HepG2 (cell line): ENCODE data around the gene ZNF292. TPM values are rescaled to one million over a fixed set of nuclear protein-coding genes. Genes with fewer than 3 reads are reported as not detected.
A peak's percentile ranks its signal among the peaks of the same experiment; 100 is the strongest.
"Not testable (repeated sequence)": the region's sequence is repeated elsewhere in the genome, so short reads cannot be mapped to it uniquely, and the experiment has no call there.

Source experiments
- ATAC-seq: fragments of 200-7000 bp; cut with Tn5 transposase; 3 replicates; pipeline ENCODE4 v1.9.1; 2020; ENCODE audit warnings: mild to moderate bottlenecking, moderate library complexity
- BruUV-seq: library from RNA; stranded (reverse); fragments of 400-500 nt; replicated peaks from 2 replicates; lab custom pipeline; 2021; lab: Mats Ljungman, UMichigan
- CTCF ChIA-PET: fragments of 300-600 bp; formaldehyde crosslinking; extraction: SDS; loops from one replicate; lab custom pipeline; 2021; ENCODE audit warnings: low total read pairs, inconsistent platforms, low intra/inter-chr PET ratio; lab: Yijun Ruan, JAX
- POLR2A ChIA-PET: fragments of 350-600 bp; sonication (Branson Sonifier 250); formaldehyde crosslinking; loops from one replicate; lab custom pipeline; 2020; ENCODE audit warnings: antibody characterized with exemption, inconsistent platforms; lab: Yijun Ruan, JAX
- DNase-seq: peaks from one replicate; pipeline ENCODE4 v3.0.0-alpha.2; 2015; ENCODE audit warnings: low spot score
- FAIRE-seq: peaks from 3 replicates; lab custom pipeline; 2011; peaks lifted over from hg19 to GRCh38; lab: Jason Lieb, UNC
- H2AFZ ChIP-seq: one replicate; pipeline ENCODE4 v1.6.1; 2011; ENCODE audit warnings: low read length, inconsistent platforms
- H3K27ac ChIP-seq: fragments of 300-600 bp; 3 replicates; pipeline ENCODE4 v1.8.0; 2011; ENCODE audit warnings: mixed run types, mild to moderate bottlenecking, mixed read lengths, low read length, inconsistent platforms; ENCODE audit not compliant: insufficient read depth; ENCODE audit errors: extremely low read length
- H3K27me3 ChIP-seq, 2 experiments: fragments of 200-600 bp in 1 of 2; 2 replicates in 1 of 2; 3 replicates in 1 of 2; pipeline versions ENCODE4 v1.6.0 to v1.8.0; 2011; ENCODE audit warnings: low read length in 2 of 2, mild to moderate bottlenecking in 2 of 2, moderate library complexity in 2 of 2, inconsistent platforms in 1 of 2; ENCODE audit not compliant: insufficient read depth in 2 of 2, control insufficient read depth in 1 of 2
- H3K36me3 ChIP-seq, 2 experiments: fragments of 200-600 bp in 1 of 2; replicated peaks in 1 of 2; 2 replicates in 1 of 2; 3 replicates in 1 of 2; pipeline versions ENCODE4 v1.5.1 to v1.8.0; 2011; ENCODE audit warnings: low read length in 2 of 2, inconsistent platforms in 1 of 2; ENCODE audit not compliant: insufficient read depth in 2 of 2, control insufficient read depth in 1 of 2
- H3K4me1 ChIP-seq: 2 replicates; pipeline ENCODE4 v1.5.1; 2012; ENCODE audit warnings: low read length, inconsistent platforms; ENCODE audit not compliant: insufficient read depth
- H3K4me2 ChIP-seq: 2 replicates; pipeline ENCODE4 v1.6.0; 2011; ENCODE audit warnings: low read depth, low read length, inconsistent platforms
- H3K4me3 ChIP-seq, 3 experiments: fragments of 200-600 bp in 1 of 3; sonication (generic), shearing (Covaris generic) in 1 of 3; replicated peaks in 1 of 3; 2 replicates each; pipeline ENCODE4 v1.5.1; 2011 to 2016; ENCODE audit warnings: low read length in 3 of 3, inconsistent platforms in 2 of 3, low read depth in 2 of 3, mild to moderate bottlenecking in 2 of 3, control low read depth in 1 of 3, mixed read lengths in 1 of 3; ENCODE audit not compliant: insufficient read depth in 1 of 3
- H3K79me2 ChIP-seq: one replicate; pipeline ENCODE4 v1.6.1; 2011; ENCODE audit warnings: low read length, inconsistent platforms; ENCODE audit not compliant: insufficient read depth
- H3K9ac ChIP-seq: 2 replicates; pipeline ENCODE4 v1.6.0; 2011; ENCODE audit warnings: mild to moderate bottlenecking, low read depth, low read length, inconsistent platforms; ENCODE audit not compliant: insufficient read depth
- H3K9me3 ChIP-seq: 2 replicates; pipeline ENCODE4 v1.5.1; 2012; ENCODE audit warnings: mild to moderate bottlenecking, low read length
- H4K20me1 ChIP-seq: 2 replicates; pipeline ENCODE4 v1.6.0; 2011; ENCODE audit warnings: inconsistent platforms, mild to moderate bottlenecking, low read length, moderate library complexity; ENCODE audit not compliant: insufficient read depth
- SMC3 ChIP-seq: IDR thresholded peaks from 2 replicates; pipeline ENCODE4 v1.6.1; 2011; ENCODE audit warnings: low read length, improper control_type of control experiment
- WGBS: methylation state at CpG from one replicate; pipeline ENCODE4 v1.1.6; 2017; ENCODE audit warnings: low lambda C conversion rate; 5-methylcytosine and 5-hydroxymethylcytosine counted together
- in situ Hi-C: cut with HindIII; loops from 2 replicates; pipeline ENCODE4 v1.10.0; 2017; ENCODE audit warnings: low pct_unique_long_range_greater_than_20kb; ENCODE audit not compliant: extremely low pct_ligation_motif_present
- intact Hi-C: fragments of 100-400 bp; cut with micrococcal nuclease; formaldehyde crosslinking; loops from one replicate; pipeline ENCODE4 v1.10.0; 2022; ENCODE audit not compliant: unreplicated experiment
- polyA plus RNA-seq, 8 experiments: library from polyadenylated mRNA; depleted of rRNA in 3 of 8; stranded (reverse) in 7 of 8; unstranded in 1 of 8; fragments of >200 nt; fragmentation: Illumina TruSeq in 4 of 8; extraction: Trizol in 4 of 8; gene quantifications; 2 replicates each; pipeline versions ENCODE4 v1.2.1 to v1.2.3, GENCODE V29; 2011 to 2016; ENCODE audit warnings: low read depth in 4 of 8, missing spikeins in 1 of 8, mixed read lengths in 1 of 8; ENCODE audit not compliant: insufficient read depth in 1 of 8
- total RNA-seq, 5 experiments: library from RNA; depleted of rRNA; stranded (reverse); fragments of >200 nt; fragmentation: Illumina TruSeq; extraction: Trizol; gene quantifications; 2 replicates each; pipeline ENCODE4 v1.2.3, GENCODE V29; 2016; ENCODE audit warnings: low read depth in 1 of 5
- TF ChIP-seq, protein P1 (sequence below): sonication (generic); formaldehyde crosslinking; IDR thresholded peaks from 2 replicates; pipeline ENCODE4 v1.4.0; 2020; ENCODE audit warnings: missing genetic modification reagents, borderline replicate concordance

The ZNF292 gene
- total and polyA plus RNA-seq, 2 of the 13 experiments (the other 11 are each of a cell fraction or from before 2014, with no cell fraction given): 9.9 to 12.8 TPM

DNA sequence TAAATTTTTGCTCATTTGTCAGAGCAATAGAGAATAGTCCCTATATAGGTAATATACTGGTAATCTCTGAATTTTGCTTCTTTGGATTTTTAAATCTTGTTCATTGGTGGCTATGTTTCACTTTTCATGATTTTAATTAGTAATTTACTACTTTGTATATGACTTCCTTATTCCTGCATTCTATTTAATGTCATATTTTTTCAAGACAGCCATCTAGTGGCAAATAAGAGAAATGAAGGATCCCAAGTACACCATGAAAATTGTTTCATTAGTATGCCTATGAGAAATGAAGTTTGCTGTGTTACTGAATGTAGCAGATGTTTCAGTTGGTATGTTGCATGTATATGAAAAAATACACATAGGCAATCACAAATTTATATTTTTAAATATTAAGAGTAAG, 82.4 kb downstream of the ZNF292 start (continued):
- TF ChIP-seq, protein P1, sequence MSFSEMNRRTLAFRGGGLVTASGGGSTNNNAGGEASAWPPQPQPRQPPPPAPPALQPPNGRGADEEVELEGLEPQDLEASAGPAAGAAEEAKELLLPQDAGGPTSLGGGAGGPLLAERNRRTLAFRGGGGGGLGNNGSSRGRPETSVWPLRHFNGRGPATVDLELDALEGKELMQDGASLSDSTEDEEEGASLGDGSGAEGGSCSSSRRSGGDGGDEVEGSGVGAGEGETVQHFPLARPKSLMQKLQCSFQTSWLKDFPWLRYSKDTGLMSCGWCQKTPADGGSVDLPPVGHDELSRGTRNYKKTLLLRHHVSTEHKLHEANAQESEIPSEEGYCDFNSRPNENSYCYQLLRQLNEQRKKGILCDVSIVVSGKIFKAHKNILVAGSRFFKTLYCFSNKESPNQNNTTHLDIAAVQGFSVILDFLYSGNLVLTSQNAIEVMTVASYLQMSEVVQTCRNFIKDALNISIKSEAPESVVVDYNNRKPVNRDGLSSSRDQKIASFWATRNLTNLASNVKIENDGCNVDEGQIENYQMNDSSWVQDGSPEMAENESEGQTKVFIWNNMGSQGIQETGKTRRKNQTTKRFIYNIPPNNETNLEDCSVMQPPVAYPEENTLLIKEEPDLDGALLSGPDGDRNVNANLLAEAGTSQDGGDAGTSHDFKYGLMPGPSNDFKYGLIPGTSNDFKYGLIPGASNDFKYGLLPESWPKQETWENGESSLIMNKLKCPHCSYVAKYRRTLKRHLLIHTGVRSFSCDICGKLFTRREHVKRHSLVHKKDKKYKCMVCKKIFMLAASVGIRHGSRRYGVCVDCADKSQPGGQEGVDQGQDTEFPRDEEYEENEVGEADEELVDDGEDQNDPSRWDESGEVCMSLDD (CRISPR knock-in tag): no peak
- peak; percentile 31; the same call in 1 of the 2 replicates for TF ChIP-seq SMC3

DNA sequence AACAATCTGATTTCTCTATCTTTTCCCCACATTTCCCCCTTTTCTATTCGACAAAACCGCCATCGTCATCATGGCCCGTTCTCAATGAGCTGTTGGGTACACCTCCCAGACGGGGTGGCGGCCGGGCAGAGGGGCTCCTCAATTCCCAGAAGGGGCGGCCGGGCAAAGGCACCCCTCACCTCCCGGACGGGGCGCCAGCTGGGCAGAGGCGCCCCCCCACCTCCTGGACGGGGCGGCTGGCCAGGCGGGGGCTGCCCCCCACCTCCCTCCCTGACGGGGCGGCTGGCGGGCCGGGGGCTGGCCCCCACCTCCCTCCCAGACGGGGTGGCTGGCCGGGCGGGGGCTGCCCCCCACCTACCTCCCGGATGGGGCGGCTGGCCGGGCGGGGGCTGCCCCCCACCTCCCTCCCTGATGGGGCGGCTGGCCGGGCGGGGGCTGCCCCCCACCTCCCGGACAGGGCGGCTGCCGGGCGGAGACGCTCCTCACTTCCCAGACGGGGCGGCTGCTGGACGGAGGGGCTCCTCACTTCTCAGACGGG, 83.8 kb downstream of the ZNF292 start:
- intact Hi-C loops: loop anchor here (5.0 kb wide), 1 partner anchor 82 kb away; the partner anchor contains the start of gene ZNF292
- H3K4me2 ChIP-seq, FAIRE-seq, BruUV-seq, POLR2A ChIA-PET, H3K9ac ChIP-seq, ATAC-seq, H3K4me3 ChIP-seq, H3K9me3 ChIP-seq, H3K79me2 ChIP-seq, H4K20me1 ChIP-seq, H2AFZ ChIP-seq, CTCF ChIA-PET, H3K4me1 ChIP-seq, H3K27me3 ChIP-seq, H3K27ac ChIP-seq, DNase-seq: not testable (repeated sequence)
- in situ Hi-C loops: loop anchor here (5.0 kb wide), 1 partner anchor 102 kb away; no protein-coding TSS in a partner anchor
- 100% methylated on average over 12 of the region's 39 CpGs for WGBS
- peaks cover 4 to 31% of the 10 kb centered on the region in 2 experiments; a peak in 4 of 5 replicates for H3K36me3 ChIP-seq
